H1 (cell line): ENCODE measurements around the gene JMJD7. TPM values are rescaled to one million over a fixed set of nuclear protein-coding genes. Genes with fewer than 3 reads are reported as not detected.

Source experiments
- CTCF ChIA-PET: fragments of 300-600 bp; sonication (Branson Sonifier 250); formaldehyde crosslinking; loops from one replicate; lab custom pipeline; 2021; ENCODE audit not compliant: partially characterized antibody; lab: Charles Lee
- POLR2A ChIA-PET: fragments of 300-600 bp; sonication (Branson Sonifier 250); formaldehyde crosslinking; loops from one replicate; lab custom pipeline; 2021; ENCODE audit warnings: inconsistent platforms; ENCODE audit not compliant: partially characterized antibody; lab: Charles Lee
- DNase-seq, 2 experiments: peaks; one replicate each; pipeline versions ENCODE4 v3.0.0 to v3.0.0-alpha.2; 2010 to 2022; ENCODE audit warnings: low spot score in 2 of 2, low read depth in 1 of 2, mixed read lengths in 1 of 2
- FAIRE-seq: peaks from 2 replicates; lab custom pipeline; 2011; peaks lifted over from hg19 to GRCh38; lab: Jason Lieb, UNC
- H2AFZ ChIP-seq: 2 replicates; pipeline ENCODE4 v1.8.1; 2012; ENCODE audit warnings: low read length, inconsistent platforms
- H2AK5ac ChIP-seq: 2 replicates; pipeline ENCODE4 v1.6.1; 2013; ENCODE audit warnings: low read depth, low read length
- H2BK120ac ChIP-seq: replicated peaks from 2 replicates; pipeline ENCODE3; 2013; ENCODE audit warnings: low read depth, low read length, inconsistent platforms
- H2BK12ac ChIP-seq: 2 replicates; pipeline ENCODE4 v1.6.1; 2013; ENCODE audit warnings: low read depth, low read length
- H2BK15ac ChIP-seq: 2 replicates; pipeline ENCODE4 v1.6.1; 2013; ENCODE audit warnings: low read length
- H2BK20ac ChIP-seq: 2 replicates; pipeline ENCODE4 v1.6.1; 2013; ENCODE audit warnings: low read length
- H2BK5ac ChIP-seq: 2 replicates; pipeline ENCODE4 v1.6.1; 2013; ENCODE audit warnings: low read depth, low read length
- H3K14ac ChIP-seq: 2 replicates; pipeline ENCODE4 v1.6.1; 2013; ENCODE audit warnings: inconsistent platforms; ENCODE audit not compliant: insufficient read length
- H3K18ac ChIP-seq: 2 replicates; pipeline ENCODE4 v1.6.1; 2013; ENCODE audit warnings: low read length; ENCODE audit errors: extremely low read depth
- H3K23ac ChIP-seq: 2 replicates; pipeline ENCODE4 v1.6.1; 2013; ENCODE audit warnings: inconsistent platforms; ENCODE audit not compliant: insufficient read length
- H3K23me2 ChIP-seq: 2 replicates; pipeline ENCODE4 v1.6.1; 2013; ENCODE audit warnings: low read depth, low read length
- H3K27ac ChIP-seq: 2 replicates; pipeline ENCODE4 v1.6.1; 2011; ENCODE audit warnings: low read depth, low read length, inconsistent platforms
- H3K27me3 ChIP-seq, 4 experiments: replicated peaks in 1 of 4; 1 replicate in 1 of 4; 2 replicates in 3 of 4; pipeline versions ENCODE4 v1.6.1 to v1.8.1; 2011 to 2013; ENCODE audit warnings: low read length in 3 of 4, mild to moderate bottlenecking in 3 of 4, inconsistent platforms in 2 of 4, mixed read lengths in 2 of 4, moderate library complexity in 1 of 4; ENCODE audit not compliant: control insufficient read depth in 3 of 4, insufficient read depth in 3 of 4; ENCODE audit errors: extremely low read depth in 1 of 4
- H3K36me3 ChIP-seq, 4 experiments: 2 replicates each; pipeline versions ENCODE4 v1.6.1 to v1.8.1; 2011 to 2013; ENCODE audit warnings: mild to moderate bottlenecking in 4 of 4, low read length in 3 of 4, moderate library complexity in 2 of 4, control low read depth in 1 of 4, inconsistent platforms in 1 of 4; ENCODE audit not compliant: insufficient read depth in 4 of 4, control insufficient read depth in 2 of 4
- H3K4ac ChIP-seq: replicated peaks from 2 replicates; pipeline ENCODE3; 2013; ENCODE audit warnings: low read length, low read depth, mixed read lengths, inconsistent platforms; ENCODE audit not compliant: insufficient read length
- H3K4me1 ChIP-seq, 4 experiments: replicated peaks in 1 of 4; 1 replicate in 1 of 4; 2 replicates in 3 of 4; pipeline versions ENCODE4 v1.6.1 to v1.8.1; 2011 to 2013; ENCODE audit warnings: low read length in 3 of 4, inconsistent platforms in 2 of 4, mixed read lengths in 1 of 4; ENCODE audit not compliant: insufficient read depth in 4 of 4, control insufficient read depth in 3 of 4
- H3K4me2 ChIP-seq, 2 experiments: 2 replicates each; pipeline versions ENCODE4 v1.6.1 to v1.8.1; 2011 to 2013; ENCODE audit warnings: low read depth in 2 of 2, low read length in 2 of 2, control low read depth in 1 of 2, inconsistent platforms in 1 of 2, mild to moderate bottlenecking in 1 of 2; ENCODE audit not compliant: insufficient read depth in 1 of 2
- H3K4me3 ChIP-seq, 4 experiments: fragments of 200-600, 300-600 bp in 1 of 4; sonication (generic), shearing (Covaris generic), sonication (Bioruptor Twin) in 1 of 4; 2 replicates each; pipeline versions ENCODE4 v1.5.1 to v1.8.1; 2011 to 2016; ENCODE audit warnings: low read length in 4 of 4, low read depth in 3 of 4, control low read depth in 2 of 4, inconsistent platforms in 2 of 4, mild to moderate bottlenecking in 2 of 4, mixed read lengths in 1 of 4, moderate library complexity in 1 of 4; ENCODE audit not compliant: insufficient read depth in 2 of 4; ENCODE audit errors: extremely low read depth in 1 of 4
- H3K56ac ChIP-seq: replicated peaks from 2 replicates; pipeline ENCODE3; 2013; ENCODE audit warnings: low read depth, mild to moderate bottlenecking, mixed read lengths, low read length, inconsistent platforms; ENCODE audit not compliant: insufficient read length
- H3K79me1 ChIP-seq: 2 replicates; pipeline ENCODE4 v1.6.1; 2013; ENCODE audit warnings: low read depth, low read length, control low read depth
- H3K79me2 ChIP-seq, 2 experiments: 2 replicates each; pipeline versions ENCODE4 v1.6.1 to v1.8.1; 2012 to 2013; ENCODE audit warnings: low read length in 2 of 2, mild to moderate bottlenecking in 2 of 2, inconsistent platforms in 1 of 2; ENCODE audit not compliant: insufficient read depth in 2 of 2, control insufficient read depth in 1 of 2
- H3K9ac ChIP-seq, 4 experiments: replicated peaks in 1 of 4; 1 replicate in 1 of 4; 2 replicates in 3 of 4; pipeline versions ENCODE4 v1.6.1 to v1.8.1; 2011 to 2013; ENCODE audit warnings: low read depth in 3 of 4, low read length in 3 of 4, control low read depth in 2 of 4, mild to moderate bottlenecking in 2 of 4, moderate library complexity in 2 of 4, inconsistent platforms in 1 of 4; ENCODE audit errors: extremely low read depth in 1 of 4
- H3K9me3 ChIP-seq, 2 experiments: 2 replicates each; pipeline versions ENCODE4 v1.6.1 to v1.8.1; 2012 to 2013; ENCODE audit warnings: mild to moderate bottlenecking in 2 of 2, moderate library complexity in 2 of 2, control low read depth in 1 of 2, inconsistent platforms in 1 of 2, low read depth in 1 of 2, low read length in 1 of 2, mixed read lengths in 1 of 2; ENCODE audit not compliant: insufficient read depth in 2 of 2
- H4K20me1 ChIP-seq, 2 experiments: replicated peaks in 1 of 2; 2 replicates each; pipeline versions ENCODE3 to v1.8.1; 2011 to 2013; ENCODE audit warnings: inconsistent platforms in 2 of 2, low read length in 2 of 2, mild to moderate bottlenecking in 1 of 2; ENCODE audit not compliant: insufficient read depth in 2 of 2, control insufficient read depth in 1 of 2
- H4K5ac ChIP-seq: 2 replicates; pipeline ENCODE4 v1.6.1; 2013; ENCODE audit warnings: low read length, low read depth, mixed read lengths, inconsistent platforms; ENCODE audit not compliant: insufficient read length
- H4K8ac ChIP-seq: 2 replicates; pipeline ENCODE4 v1.8.0; 2013; ENCODE audit warnings: mild to moderate bottlenecking, moderate library complexity, low read length, inconsistent platforms; ENCODE audit not compliant: insufficient read depth; ENCODE audit errors: extremely low read depth
- H4K91ac ChIP-seq: replicated peaks from 2 replicates; pipeline ENCODE3; 2013; ENCODE audit warnings: low read length, mixed read lengths, inconsistent platforms; ENCODE audit not compliant: insufficient read length
- HDAC6 ChIP-seq: IDR thresholded peaks from one replicate; pipeline ENCODE4 v1.7.1; 2012; ENCODE audit warnings: low read depth, mild to moderate bottlenecking, inconsistent platforms, low read length, moderate library complexity
- KDM5A ChIP-seq: fragments of 200-600 bp; IDR thresholded peaks from 2 replicates; pipeline ENCODE4 v1.7.1; 2012; ENCODE audit warnings: mild to moderate bottlenecking, low read length, inconsistent platforms, mixed read lengths
- PHF8 ChIP-seq: fragments of 200-600 bp; sonication (generic); conservative IDR thresholded peaks from 2 replicates; pipeline ENCODE4 v1.7.1; 2012; ENCODE audit warnings: low read depth, mild to moderate bottlenecking, inconsistent platforms, low read length, moderate library complexity
- POU5F1 ChIP-seq: IDR thresholded peaks from 2 replicates; pipeline ENCODE4 v1.6.1; 2011; ENCODE audit warnings: low read depth, mild to moderate bottlenecking, low read length, moderate library complexity
- RFX5 ChIP-seq: IDR thresholded peaks from 2 replicates; pipeline ENCODE4 v1.6.1; 2011; ENCODE audit warnings: low read depth, low read length, improper control_type of control experiment, borderline replicate concordance
- SAP30 ChIP-seq: fragments of 300-600 bp; sonication (generic); IDR thresholded peaks from 2 replicates; pipeline ENCODE4 v1.7.1; 2012; ENCODE audit warnings: low read length, moderate library complexity, mild to moderate bottlenecking, inconsistent platforms; ENCODE audit not compliant: insufficient read depth, insufficient replicate concordance
- SP1 ChIP-seq: IDR thresholded peaks from 2 replicates; pipeline ENCODE4 v1.6.1; 2011; ENCODE audit warnings: low read depth, low read length
- SP4 ChIP-seq: IDR thresholded peaks from 2 replicates; pipeline ENCODE4 v1.6.1; 2012; ENCODE audit warnings: low read length, inconsistent platforms
- TAF1 ChIP-seq: IDR thresholded peaks from 2 replicates; pipeline ENCODE4 v1.6.1; 2011; ENCODE audit warnings: mild to moderate bottlenecking, low read depth, low read length
- TBP ChIP-seq: IDR thresholded peaks from 2 replicates; pipeline ENCODE4 v1.6.1; 2011; ENCODE audit warnings: low read depth, low read length, improper control_type of control experiment
- TCF12 ChIP-seq: IDR thresholded peaks from 2 replicates; pipeline ENCODE4 v1.6.1; 2011; ENCODE audit warnings: low read depth, mild to moderate bottlenecking, low read length
- WGBS, 2 experiments: shearing (Covaris generic) in 1 of 2; methylation state at CpG; one replicate each; pipeline versions ENCODE4 v1.1.6 to v1.1.7; 2013 to 2015; ENCODE audit warnings: low lambda C conversion rate in 2 of 2, mixed read lengths in 2 of 2, inconsistent platforms in 1 of 2, low coverage in 1 of 2, missing lambda C conversion rate in 1 of 2; ENCODE audit not compliant: insufficient replicate concordance in 2 of 2, insufficient coverage in 1 of 2, insufficient read length in 1 of 2; ENCODE audit errors: extremely low coverage in 1 of 2, missing lambda C conversion rate in 1 of 2; 5-methylcytosine and 5-hydroxymethylcytosine counted together
- polyA plus RNA-seq, 7 experiments: library from polyadenylated mRNA; depleted of rRNA in 3 of 7; stranded (reverse) in 5 of 7; unstranded in 2 of 7; fragments of >200 nt in 5 of 7; fragments of 200-250 nt in 2 of 7; gene quantifications; 1 replicate in 5 of 7; 2 replicates in 1 of 7; 4 replicates in 1 of 7; pipeline versions ENCODE4 v1.2.1 to v1.2.3, GENCODE V29; 2011 to 2013; ENCODE audit warnings: missing spikeins in 2 of 7, mixed read lengths in 2 of 7
- total RNA-seq: library from RNA; stranded (reverse); fragmentation: NEBNext Ultra II Directional; extraction: Animal tissue kit (Norgen Biotek cat#: 25700); gene quantifications from 2 replicates; pipeline ENCODE4 v1.2.1, GENCODE V29; 2021
- TF ChIP-seq, protein P1 (sequence below): IDR thresholded peaks from 2 replicates; pipeline ENCODE4 v1.6.1; 2012; ENCODE audit warnings: inconsistent platforms

Gene JMJD7
- total and polyA plus RNA-seq, 2 of the 8 experiments (the other 6 are each of a cell fraction or from before 2014, with no cell fraction given): 15.0 to 20.0 TPM

DNA sequence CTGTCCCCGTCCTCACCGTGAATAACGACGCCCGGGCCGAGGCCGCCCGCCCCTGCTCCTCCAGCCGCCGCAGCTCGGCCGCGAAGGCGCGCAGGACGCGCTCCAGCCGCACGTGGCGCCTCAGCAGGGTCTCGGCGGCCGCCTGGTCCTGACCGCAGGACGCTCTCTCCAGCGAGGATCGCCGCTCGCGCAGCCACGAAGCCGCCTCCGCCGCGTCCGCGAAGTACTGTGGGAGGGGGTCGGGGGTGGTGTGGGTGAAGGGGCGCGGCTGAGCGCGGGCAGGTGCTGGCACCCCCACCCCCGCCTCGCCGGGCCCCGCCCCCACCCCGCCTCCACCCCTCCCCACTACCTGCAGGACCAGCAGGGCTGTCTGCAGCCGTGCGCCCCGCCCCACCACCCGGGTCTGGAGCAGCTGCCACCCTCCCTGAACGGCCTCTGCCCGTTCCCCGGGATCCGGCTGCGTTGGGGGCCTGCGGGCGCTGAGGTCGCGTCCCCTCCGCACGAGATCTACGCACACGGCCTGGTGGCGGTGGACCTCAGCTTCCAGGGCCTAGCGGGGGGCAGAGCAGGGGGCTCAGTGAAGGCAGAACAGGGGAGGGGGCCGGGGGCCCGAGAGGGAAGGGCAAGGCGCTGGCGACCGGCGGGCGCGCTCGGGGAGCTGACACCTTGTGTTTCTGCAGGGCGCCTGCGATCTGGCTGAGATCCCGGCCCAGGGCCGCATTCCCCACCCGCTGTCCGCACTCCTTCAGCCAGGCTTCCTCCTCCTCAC, 54.2 kb downstream of the JMJD7 start:
- WGBS, 2 experiments: 4% methylated on average over 50 of the region's 81 CpGs; no CpG with 5 or more reads in 1 of the 2 experiments
- peak in 1 of 2 experiments; percentile 78 for DNase-seq
- H2AK5ac ChIP-seq: no peak overlapping the region
- no peaks in the 10 kb centered on the region for H3K9me3 ChIP-seq
- H3K23ac ChIP-seq: no peak overlapping the region
- peaks cover 0 to 9% (median 4%) of the 10 kb centered on the region in 4 experiments; a peak in 5 of 7 replicates for H3K4me1 ChIP-seq
- peak overlapping the region; percentile 33 to 68 (median 35) for H3K4me3 ChIP-seq
- H4K8ac ChIP-seq: peak overlapping the region; percentile 63
- no peak overlapping the region for H3K14ac ChIP-seq
- no peak overlapping the region; a peak in 2 of 7 replicates for H3K9ac ChIP-seq
- H3K23me2 ChIP-seq: peaks cover 4% of the 10 kb centered on the region; the same call in 1 of the 2 replicates
- H4K5ac ChIP-seq: peak overlapping the region; percentile 35
- peaks cover 0 to 2% of the 10 kb centered on the region in 2 experiments for H4K20me1 ChIP-seq
- H3K4me2 ChIP-seq: peak overlapping the region; percentile 69 to 78
- H2BK15ac ChIP-seq: peak overlapping the region; percentile 12; the same call in 1 of the 2 replicates
- H2BK5ac ChIP-seq: no peak overlapping the region; the same call in 1 of the 2 replicates
- H3K4ac ChIP-seq: no peak overlapping the region
- peaks cover 21 to 36% (median 31%) of the 10 kb centered on the region in 4 experiments for H3K27me3 ChIP-seq
- no peak overlapping the region for H2BK120ac ChIP-seq
- H2BK12ac ChIP-seq: peak overlapping the region; percentile 39; the same call in 1 of the 2 replicates
- no peaks in the 10 kb centered on the region for H3K79me2 ChIP-seq
- H3K18ac ChIP-seq: peak overlapping the region; percentile 48
- H3K79me1 ChIP-seq: no peaks in the 10 kb centered on the region
- no peaks in the 10 kb centered on the region for H3K36me3 ChIP-seq
- no peak overlapping the region for H3K27ac ChIP-seq
- H2AFZ ChIP-seq: peak overlapping the region; percentile 36; the same call in 1 of the 2 replicates
- CTCF ChIA-PET: interaction anchor here (0.7 to 7.9 kb wide), 9 partner anchors 11 to 108 kb away, joined by 3 to 58 read pairs (median 5); partner anchors contain the start of gene MAPKBP1
- 0 out of 2 replicates have a peak overlapping the region, but pooled peaks have one; percentile 48 for H2BK20ac ChIP-seq
- POLR2A ChIA-PET: interaction anchor here (0.6 to 3.2 kb wide), 10 partner anchors 9 to 296 kb away, joined by 3 to 11 read pairs (median 4); partner anchors contain the start of genes JMJD7 and MAPKBP1
- no peak overlapping the region for H3K56ac ChIP-seq
- no peak for FAIRE-seq
- no peak overlapping the region for H4K91ac ChIP-seq
- TF ChIP-seq KDM5A: no peak
- TF ChIP-seq SAP30: no peak
- 0 out of 2 replicates have a peak, but pooled peaks have one; percentile 28 for TF ChIP-seq PHF8
- no peak for TF ChIP-seq SP1
- no peak for TF ChIP-seq SP4
- TF ChIP-seq TCF12: peak; percentile 14; the same call in 1 of the 2 replicates
- TF ChIP-seq POU5F1: no peak
- no peak for TF ChIP-seq TAF1
- TF ChIP-seq, protein P1, sequence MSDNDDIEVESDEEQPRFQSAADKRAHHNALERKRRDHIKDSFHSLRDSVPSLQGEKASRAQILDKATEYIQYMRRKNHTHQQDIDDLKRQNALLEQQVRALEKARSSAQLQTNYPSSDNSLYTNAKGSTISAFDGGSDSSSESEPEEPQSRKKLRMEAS: peak; percentile 99
- TF ChIP-seq RFX5: no peak
- TF ChIP-seq TBP: no peak
- no peak for TF ChIP-seq HDAC6
